ENCODE data around the gene PRRX1.

DNA sequence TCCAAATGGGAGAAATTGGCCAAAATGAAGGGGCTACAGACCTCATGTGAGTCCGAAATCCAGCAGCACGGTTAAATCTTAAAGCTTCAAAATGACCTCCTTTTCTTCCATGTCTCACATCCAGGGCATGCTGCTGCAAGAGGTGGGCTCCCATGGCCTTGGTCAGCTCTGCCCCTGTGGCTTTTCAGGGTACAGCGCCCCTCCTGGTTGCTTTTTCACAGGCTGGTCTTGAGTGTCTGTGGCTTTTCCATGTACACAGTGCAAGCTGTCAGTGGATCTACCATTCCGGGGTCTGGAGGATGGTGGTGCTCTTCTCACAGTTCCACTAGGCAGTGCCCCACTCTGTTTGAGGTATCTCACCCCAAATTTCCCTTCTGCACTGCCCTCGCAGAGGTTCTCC is 78.7 kb downstream of the PRRX1 start:
- TF ChIP-seq EP300 (IDR thresholded peaks at IDR 0.05; ENCODE audit: borderline replicate concordance) = no peak
- TF ChIP-seq TCF12 (IDR thresholded peaks at IDR 0.05; ENCODE audit: low read depth) = no peak
- TF ChIP-seq RAD21 (IDR thresholded peaks at IDR 0.05; ENCODE audit: low read depth) = no peak
- TF ChIP-seq FOXM1 (IDR thresholded peaks at IDR 0.05; ENCODE audit: borderline replicate concordance, low read depth) = no peak
- TF ChIP-seq, protein P1, sequence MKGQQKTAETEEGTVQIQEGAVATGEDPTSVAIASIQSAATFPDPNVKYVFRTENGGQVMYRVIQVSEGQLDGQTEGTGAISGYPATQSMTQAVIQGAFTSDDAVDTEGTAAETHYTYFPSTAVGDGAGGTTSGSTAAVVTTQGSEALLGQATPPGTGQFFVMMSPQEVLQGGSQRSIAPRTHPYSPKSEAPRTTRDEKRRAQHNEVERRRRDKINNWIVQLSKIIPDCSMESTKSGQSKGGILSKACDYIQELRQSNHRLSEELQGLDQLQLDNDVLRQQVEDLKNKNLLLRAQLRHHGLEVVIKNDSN (IDR thresholded peaks at IDR 0.05) = no peak
- no peak for TF ChIP-seq EGR1 (IDR thresholded peaks at IDR 0.05)
- TF ChIP-seq TAF1 (IDR thresholded peaks at IDR 0.05; ENCODE audit: low read depth) = no peak
- TF ChIP-seq YY1 (IDR thresholded peaks at IDR 0.05; ENCODE audit: low read depth) = no peak
- TF ChIP-seq, protein P2, sequence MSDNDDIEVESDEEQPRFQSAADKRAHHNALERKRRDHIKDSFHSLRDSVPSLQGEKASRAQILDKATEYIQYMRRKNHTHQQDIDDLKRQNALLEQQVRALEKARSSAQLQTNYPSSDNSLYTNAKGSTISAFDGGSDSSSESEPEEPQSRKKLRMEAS (IDR thresholded peaks at IDR 0.05) = no peak
- TF ChIP-seq REST (IDR thresholded peaks at IDR 0.05; ENCODE audit: low read depth) = no peak
- TF ChIP-seq NFIC (IDR thresholded peaks at IDR 0.05) = no peak
